GM12864 (cell line): ENCODE data around the gene LAT.

ENCODE experiments used
- DNase-seq: peaks from one replicate; pipeline ENCODE4 v3.0.0-alpha.2; 2011; ENCODE audit warnings: low read depth
- H3K4me3 ChIP-seq: 2 replicates; pipeline ENCODE4 v1.5.1; 2011; ENCODE audit warnings: mild to moderate bottlenecking, low read depth, low read length, control low read depth
- CTCF ChIP-seq: IDR thresholded peaks from 2 replicates; pipeline ENCODE4 v1.5.1; 2011; ENCODE audit warnings: low read depth, mild to moderate bottlenecking, moderate library complexity, low read length, control low read depth, inconsistent platforms; ENCODE audit errors: missing control alignments

The LAT gene

DNA sequence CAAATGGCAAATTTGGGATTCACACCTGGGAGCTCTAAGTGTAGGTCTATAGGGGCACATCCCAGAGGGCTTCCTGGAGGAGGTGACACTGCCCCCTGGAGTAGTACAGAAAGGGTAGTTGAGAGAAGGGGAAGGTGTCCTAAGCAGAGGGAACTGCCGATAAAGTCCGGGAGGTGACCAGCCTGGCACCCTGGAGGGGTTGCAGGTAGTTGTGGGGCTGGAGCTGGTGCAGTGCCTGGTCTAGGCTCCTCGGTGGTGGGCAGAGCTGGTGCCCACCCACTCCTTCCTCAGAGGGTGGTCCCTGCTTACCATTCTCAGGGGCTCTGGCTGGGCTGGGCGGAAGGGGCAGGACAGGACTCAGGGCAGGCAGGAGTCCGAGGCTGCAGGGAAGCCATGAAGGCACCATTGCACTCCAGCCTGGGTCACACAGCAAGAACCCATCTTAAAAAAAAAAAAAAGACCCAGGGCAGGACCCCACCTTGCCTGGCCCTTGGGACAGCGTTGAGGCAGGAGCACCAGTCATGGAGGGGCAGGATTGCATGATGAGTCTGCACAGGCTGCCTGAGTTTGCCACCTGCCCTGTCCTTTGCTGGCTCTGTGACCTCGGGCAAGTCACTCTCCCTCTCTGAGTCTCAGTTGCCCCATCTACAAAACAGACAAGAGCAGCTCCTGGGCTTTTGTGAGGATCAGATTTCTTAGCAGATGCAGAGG lies 43.8 kb downstream of the LAT start:
- no peak for TF ChIP-seq CTCF
- no peak overlapping the region for H3K4me3 ChIP-seq
- no peak for DNase-seq

DNA sequence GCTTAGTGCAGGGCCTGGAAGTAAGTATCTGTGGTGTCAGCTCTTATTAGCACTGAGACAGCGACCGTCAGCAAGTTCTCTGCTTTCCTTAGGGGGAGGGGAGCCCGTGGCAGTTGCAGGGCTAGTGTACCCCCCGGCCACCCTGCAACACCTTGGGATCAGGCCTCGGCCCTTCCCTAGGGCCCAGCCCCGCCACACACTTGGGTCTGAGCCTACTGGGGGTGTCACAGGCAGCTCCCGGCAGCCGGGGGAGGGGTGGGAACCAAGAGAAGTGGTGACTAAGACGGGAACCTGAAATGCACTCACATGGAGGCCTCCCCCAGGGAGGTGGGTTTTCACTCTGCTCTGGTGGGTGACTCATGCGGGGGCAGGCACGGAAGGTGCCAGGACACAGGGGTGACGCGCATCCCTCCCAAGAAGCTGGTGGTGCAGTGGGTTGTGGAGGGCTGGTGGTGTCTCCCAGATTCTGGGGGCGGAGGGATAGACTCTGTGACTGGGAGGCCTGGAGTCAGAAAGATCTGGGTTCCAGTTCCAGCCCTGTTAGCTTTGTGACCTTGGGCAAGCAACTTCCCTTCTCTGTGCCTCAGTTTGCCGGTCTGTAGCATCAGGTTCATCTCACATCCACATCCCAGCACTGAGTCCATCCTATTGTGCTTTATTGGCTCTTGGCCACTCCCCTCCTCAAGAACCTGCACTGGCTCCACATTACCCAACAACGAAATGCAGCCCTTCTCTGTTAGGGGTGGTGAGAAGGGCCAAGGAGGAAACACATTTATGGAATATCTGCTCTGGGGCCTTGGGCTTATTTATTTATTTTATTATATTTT lies 44.5 kb downstream of the LAT start:
- H3K4me3 ChIP-seq, result no peak overlapping the region
- no peak for TF ChIP-seq CTCF
- DNase-seq, result no peak

DNA sequence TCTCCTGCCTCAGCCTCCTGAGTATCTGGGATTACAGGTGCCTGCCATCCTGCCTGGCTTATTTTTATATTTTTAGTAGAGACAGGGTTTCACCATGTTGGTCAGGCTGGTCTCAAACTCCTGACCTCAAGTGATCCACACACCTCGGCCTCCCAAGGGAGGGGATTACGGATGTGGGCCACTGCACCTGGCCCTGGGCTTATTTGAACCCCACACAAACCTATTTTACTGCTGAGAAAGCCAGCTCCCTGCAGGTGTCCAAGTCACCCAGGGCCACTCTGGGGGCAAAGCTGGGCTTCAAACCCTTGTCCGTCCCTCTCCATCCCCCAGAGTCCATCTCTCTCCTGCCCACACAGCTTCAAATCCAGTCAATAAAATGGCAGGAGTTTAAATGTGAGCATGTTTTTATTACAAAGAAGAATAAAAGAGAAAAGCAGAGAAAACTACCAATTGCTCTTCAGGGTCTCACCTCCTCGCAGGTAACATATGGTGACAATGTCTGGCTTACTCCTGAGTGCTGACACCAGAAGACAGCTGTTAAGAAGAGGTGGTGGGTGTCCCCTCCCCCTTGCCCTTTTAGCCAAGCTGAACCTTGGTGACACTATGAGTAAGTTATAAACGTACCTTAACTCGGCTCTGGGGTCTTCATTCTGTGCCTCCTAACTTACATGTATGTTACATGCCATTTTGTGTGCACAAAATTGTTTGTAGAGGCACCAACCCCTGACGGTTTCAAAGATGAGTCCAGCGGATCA lies 45.4 kb downstream of the LAT start:
- TF ChIP-seq CTCF, result no peak
- no peak for DNase-seq
- no peak overlapping the region for H3K4me3 ChIP-seq
